GM11168 (cell line): ENCODE results near the gene SCAP.

Experiments
- in situ Hi-C: fragments of 300-500 bp; cut with MboI; formaldehyde crosslinking; loops from one replicate; pipeline ENCODE4 v1.12.0; 2022; ENCODE audit warnings: low sequenced_read_pairs; ENCODE audit not compliant: unreplicated experiment

The SCAP gene

GRCh38 chr3:47434849-47435248 is 40.9 kb downstream of the SCAP start:
- in situ Hi-C loops: no loop called here

GRCh38 chr3:47433796-47434195 is 41.9 kb downstream of the SCAP start:
- in situ Hi-C loops: no loop called here

- in situ Hi-C loops: no loop called here
Observed at GRCh38 chr3:47432673-47433072, 43.1 kb downstream of the SCAP start.

- in situ Hi-C loops: no loop called here
Observed at GRCh38 chr3:47431225-47431624, 44.5 kb downstream of the SCAP start.

DNA sequence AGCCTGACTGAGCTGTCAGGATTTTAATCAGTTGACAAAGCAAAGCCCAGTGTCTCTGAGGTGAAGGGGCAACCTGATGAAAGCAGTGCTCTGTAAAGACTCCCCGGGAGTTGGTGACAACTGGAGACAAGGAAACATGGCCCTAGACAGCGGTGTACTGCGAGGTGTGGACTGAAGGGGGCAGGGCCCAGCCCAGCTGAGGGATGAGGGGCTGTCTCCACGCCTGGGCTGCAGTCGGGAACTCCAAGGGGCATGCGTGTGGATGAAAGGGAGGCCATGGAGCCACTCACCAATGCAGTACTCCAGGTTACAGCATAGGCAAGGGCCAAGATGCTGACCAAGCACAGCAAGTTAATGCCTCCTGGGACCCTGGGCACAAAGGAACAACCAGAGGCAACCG is 45.1 kb downstream of the SCAP start:
- in situ Hi-C loops: no loop called here

- in situ Hi-C loops: no loop called here
Observed at GRCh38 chr3:47429476-47430270, 46.1 kb downstream of the SCAP start.

GRCh38 chr3:47428662-47429061 is 47.1 kb downstream of the SCAP start:
- in situ Hi-C loops: no loop called here

- in situ Hi-C loops: no loop called here
Observed at GRCh38 chr3:47427866-47428265, 47.9 kb downstream of the SCAP start.

DNA sequence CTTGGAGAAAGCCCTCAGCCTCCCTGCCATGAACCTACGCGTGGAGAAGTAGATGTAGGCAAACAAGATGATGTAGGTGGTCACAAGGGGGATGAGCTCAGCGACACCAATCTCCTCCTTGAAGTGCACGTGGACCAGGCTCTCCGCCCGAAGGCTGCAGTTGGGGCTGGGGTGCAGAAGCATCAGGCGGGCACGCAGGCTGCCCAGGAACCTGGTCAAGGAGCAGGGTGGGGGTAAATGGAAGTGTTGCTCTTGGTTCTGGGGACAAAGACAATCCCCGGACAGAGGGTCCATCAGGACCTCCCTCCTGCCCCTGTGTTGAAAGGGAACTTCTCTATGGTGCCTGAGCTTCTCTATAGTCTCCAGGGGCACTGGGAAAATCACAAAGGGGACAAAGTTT is 49.8 kb downstream of the SCAP start:
- in situ Hi-C loops: no loop called here

DNA sequence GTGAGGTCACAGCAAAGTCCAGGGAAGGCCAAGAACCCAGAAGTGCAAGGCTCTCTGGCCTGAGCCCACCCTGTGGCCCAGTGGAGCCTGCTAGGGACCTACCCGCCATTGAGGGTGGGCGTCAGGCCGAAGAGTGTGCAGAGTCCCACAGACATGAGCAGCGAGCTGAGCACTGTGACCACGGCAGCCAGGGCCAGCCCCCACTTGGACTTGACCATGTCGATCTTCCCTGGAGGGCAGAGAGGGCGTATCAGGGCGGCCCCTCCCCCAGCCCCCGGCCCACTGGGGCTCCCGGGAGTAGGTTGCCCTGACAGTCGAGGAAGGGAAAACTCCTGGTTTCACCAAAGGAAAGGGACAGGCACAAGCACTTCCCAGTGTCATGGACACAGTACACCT is 50.4 kb downstream of the SCAP start:
- in situ Hi-C loops: no loop called here

DNA sequence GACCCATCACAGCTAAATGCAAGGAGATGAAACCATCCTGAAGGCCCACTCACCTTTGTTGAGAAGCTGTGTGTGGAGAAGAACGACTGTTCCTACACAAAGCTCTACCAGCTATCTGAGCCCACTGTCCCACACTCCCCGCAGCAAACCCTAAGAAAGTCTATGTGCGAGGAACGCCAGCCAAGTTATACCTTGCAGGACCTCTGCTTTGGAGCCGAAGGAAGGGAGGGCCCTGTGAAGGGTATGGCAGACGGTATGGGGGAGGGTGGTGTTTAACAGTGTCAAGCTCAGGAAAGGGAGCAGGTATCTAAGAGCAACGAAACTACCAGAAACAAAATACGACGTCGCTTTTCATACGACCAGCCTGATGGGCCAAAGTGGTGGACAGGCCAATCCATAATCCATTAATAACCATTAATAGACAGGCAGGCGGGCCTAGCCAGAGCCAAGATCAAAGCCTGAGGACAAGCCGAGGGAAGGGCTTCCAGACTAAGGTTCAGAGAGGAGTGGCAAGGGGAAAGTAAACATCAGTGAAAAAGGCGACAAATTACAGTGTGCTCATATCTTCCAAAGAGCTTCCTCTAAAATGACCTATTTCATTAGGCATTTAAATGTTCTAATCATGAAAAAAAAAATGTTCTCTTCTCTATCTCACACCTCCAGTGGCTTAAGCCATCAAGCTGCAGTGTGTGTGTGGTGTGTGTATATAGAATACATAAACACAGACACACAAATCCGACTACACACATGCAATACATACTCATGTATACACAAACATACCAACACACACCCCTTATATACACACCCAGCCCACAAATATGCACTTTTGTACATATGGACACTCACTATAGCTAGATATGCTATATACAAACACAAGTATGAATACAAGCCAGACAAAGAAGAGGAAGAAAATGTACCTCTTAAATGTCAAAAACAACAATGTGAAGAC is 51.0 kb downstream of the SCAP start:
- in situ Hi-C loops: no loop called here

- in situ Hi-C loops: no loop called here
Observed at GRCh38 chr3:47423548-47424145, 52.1 kb downstream of the SCAP start.

GRCh38 chr3:47422743-47423142 is 53.0 kb downstream of the SCAP start:
- in situ Hi-C loops: no loop called here

DNA sequence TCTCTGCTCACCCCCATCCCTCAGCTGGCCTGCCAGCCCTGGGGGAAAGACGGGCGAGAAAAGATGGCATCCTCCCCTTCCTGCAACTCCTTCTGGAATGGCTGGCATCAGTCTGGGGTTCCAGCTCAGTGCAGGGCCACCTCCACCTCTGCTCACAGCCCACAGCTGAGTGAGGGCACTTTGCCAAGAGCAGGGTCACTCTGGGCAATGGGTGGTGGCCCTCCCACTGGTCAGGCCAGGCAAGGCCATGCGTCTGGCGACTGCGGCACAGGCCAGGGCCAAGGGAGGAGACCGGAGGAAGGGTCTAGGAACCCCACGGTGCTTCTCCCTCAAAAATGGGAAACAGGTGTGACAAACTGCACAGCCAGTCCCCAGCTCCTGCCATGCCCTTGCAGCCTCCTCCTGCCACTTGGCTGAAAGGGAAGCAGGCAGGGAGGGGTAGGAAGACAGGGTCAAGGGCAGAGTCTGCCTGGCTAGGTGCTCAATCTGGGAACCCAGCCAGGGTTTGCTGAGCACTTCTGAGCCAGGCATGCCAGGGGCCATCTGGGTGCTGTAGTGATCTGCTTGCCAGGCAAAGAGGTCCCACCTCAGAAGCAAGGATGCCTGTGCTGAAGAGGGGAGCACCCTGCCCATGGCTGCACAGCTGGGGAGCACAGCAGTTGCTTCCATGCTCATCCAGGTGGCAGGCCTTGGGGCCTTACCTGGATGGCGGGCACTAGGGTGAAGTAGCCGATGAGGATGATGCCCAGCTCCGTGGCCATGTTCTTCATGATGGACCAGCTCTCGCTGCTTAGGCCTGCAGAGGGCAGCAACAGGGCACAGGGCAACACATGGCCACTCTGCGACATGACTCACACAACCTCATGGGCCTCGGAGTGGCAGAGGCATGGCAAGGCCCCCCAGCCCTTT is 53.7 kb downstream of the SCAP start:
- in situ Hi-C loops: no loop called here

DNA sequence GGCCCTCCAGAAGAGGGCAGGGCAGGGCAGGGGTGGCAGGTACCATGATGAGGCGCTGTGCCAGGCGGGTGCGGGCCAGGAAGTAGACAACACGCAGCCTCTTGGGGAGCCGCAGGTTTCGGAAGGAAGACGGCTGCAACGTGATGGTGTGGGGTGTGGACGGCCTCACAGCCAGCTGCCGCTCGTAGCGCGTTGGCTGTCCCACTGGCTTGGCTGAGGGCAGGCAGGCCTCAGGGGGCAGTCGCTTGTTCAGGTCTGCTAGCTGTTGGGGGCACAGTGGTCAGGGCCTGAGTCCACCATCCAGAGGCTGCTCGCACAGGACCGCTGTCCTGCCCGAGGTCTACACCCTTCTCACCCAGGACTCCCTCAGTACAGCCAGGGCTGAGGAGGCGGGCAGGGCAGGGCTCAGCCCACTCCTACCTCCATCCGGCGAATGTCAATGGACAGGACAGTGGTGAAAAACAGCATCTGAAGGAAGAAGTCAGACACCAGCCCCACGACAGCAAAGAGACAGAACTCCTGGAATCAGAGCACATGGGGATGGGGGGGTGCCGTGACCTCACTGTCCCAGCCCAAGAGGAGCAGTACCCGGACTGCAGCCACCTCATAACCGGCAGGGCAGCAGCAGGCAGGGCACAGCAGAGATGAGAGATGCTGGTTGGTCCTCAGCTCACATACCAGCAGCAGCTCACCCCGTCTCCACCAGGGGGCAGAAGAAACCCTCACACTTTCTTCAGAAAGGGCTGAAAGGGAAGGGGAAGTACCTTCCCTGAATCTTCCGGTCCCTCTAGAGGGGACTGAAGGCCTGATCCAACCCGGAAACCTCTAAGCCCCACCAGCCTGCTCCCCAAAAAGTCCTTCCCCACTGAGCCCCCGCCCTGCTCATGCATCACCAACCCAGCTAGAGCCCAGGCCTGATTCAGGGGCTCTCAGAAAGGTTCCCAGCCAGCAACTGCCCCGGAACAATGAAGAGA is 54.9 kb downstream of the SCAP start:
- in situ Hi-C loops: no loop called here

GRCh38 chr3:47420044-47420430 is 55.7 kb downstream of the SCAP start:
- in situ Hi-C loops: no loop called here

DNA sequence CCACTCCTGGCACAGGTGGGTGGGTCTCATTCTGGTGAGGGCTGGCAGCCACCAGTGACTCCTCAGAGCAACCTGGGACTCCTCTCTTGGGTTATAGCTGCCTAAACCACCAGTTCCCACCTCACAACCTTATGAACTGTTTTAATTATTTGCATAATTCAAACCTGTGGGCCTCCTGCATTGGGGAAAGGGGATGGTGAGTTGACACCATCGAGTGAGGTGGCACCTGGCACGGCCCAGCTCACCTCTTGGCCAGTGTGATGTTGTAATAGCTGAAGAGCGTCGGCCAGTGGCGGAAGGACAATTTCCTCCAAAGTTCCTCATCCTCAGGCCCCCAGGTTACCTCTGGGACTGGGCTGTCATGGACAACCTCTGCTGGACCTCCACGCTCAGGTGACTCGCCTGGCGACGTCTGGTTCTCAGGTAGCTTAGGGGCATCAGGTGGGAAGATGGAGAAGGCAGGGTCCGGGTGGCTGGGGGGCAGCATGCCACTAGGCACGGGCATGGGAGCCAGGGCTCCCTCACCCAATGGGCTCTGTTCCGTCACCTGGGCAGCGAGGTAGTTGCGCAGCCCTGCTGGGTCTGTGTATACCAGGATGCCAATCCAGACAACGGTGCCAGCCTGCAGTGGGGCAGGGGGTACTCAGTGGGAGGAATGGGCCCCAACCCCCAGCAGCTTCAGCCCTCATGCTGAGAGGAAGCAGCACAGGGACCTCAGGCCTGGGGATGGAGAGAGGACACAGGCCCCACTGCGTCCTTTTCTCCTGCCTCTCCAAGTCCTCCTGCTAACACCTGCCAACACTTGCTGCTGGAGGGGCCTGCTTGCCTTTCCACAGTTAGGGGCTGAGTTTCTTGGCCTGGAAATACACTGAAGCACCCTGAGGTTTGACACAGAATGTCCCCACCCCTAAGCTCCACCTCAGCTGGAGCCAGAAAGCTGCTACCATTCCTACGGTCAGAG is 56.4 kb downstream of the SCAP start:
- in situ Hi-C loops: no loop called here
